Measurements from ENCODE around the gene TBX22. TPM values are rescaled to one million over a fixed set of nuclear protein-coding genes. Genes with fewer than 3 reads are reported as not detected.
A peak's percentile ranks its signal among the peaks of the same experiment; 100 is the strongest.

The TBX22 gene, protein sequence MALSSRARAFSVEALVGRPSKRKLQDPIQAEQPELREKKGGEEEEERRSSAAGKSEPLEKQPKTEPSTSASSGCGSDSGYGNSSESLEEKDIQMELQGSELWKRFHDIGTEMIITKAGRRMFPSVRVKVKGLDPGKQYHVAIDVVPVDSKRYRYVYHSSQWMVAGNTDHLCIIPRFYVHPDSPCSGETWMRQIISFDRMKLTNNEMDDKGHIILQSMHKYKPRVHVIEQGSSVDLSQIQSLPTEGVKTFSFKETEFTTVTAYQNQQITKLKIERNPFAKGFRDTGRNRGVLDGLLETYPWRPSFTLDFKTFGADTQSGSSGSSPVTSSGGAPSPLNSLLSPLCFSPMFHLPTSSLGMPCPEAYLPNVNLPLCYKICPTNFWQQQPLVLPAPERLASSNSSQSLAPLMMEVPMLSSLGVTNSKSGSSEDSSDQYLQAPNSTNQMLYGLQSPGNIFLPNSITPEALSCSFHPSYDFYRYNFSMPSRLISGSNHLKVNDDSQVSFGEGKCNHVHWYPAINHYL
- total RNA-seq (2021; fragmentation: NEBNext Ultra II Directional; extraction: Animal tissue kit (Norgen Biotek cat#: 25700)) (0.33 and 0.63 TPM in 2 replicates), polyA plus RNA-seq (2011; rRNA removed) (0.35 and 0.68 TPM in 2 replicates), polyA minus RNA-seq (2011; rRNA and poly(A)+ RNA removed) (1.0 and 2.0 TPM in 2 replicates)
- polyA plus RNA-seq (2011; cell fraction: cytosol; rRNA removed) = 0.76 TPM
- polyA plus RNA-seq (2011; cell fraction: nucleus; rRNA removed) = 1.3 TPM
- polyA plus RNA-seq (2012, experiment 1 of 2) = 0.30 to 0.74 TPM (median 0.55 TPM) in 4 replicates
- polyA plus RNA-seq (2012, experiment 2 of 2) = not detected
- polyA plus RNA-seq (2013, experiment 1 of 2) = 0.34 TPM
- 0.48 TPM for polyA plus RNA-seq (2013, experiment 2 of 2)
- polyA minus RNA-seq (2011; cell fraction: cytosol; rRNA and poly(A)+ RNA removed) = not detected
- 1.4 TPM for polyA minus RNA-seq (2011; cell fraction: nucleus; rRNA and poly(A)+ RNA removed)
- long read RNA-seq, experiment 1, partial matches to known transcripts = 0 of 1 reads
- long read RNA-seq, experiment 1, other reads (novel, unspliced or antisense) = 1 of 1 reads
- long read RNA-seq, experiment 2, partial matches to known transcripts = 0 of 1 reads
- long read RNA-seq, experiment 2, other reads (novel, unspliced or antisense) = 1 of 1 reads

- Histone ChIP-seq H3K18ac (ENCODE audit: extremely low read depth, low read length) (no peak within 1 kb of the TSS), H2BK20ac (ENCODE audit: low read length) (no peak within 1 kb of the TSS), H3K9ac (replicated peaks in 1 of 4; ENCODE audit: extremely low read depth in 1 of 4, low read depth in 3 of 4, low read length in 3 of 4) (no peak within 1 kb of the TSS), H2BK120ac (replicated peaks; ENCODE audit: low read depth, low read length) (no peak within 1 kb of the TSS), H4K91ac (replicated peaks; ENCODE audit: insufficient read length, low read length) (no peak within 1 kb of the TSS), H3K9me3 (ENCODE audit: insufficient read depth in 2 of 2, low read depth in 1 of 2, low read length in 1 of 2) (no peaks in the 10 kb centered on the region), H2BK15ac (ENCODE audit: low read length) (no peak within 1 kb of the TSS), H3K14ac (ENCODE audit: insufficient read length) (no peak within 1 kb of the TSS), H3K79me2 (ENCODE audit: control insufficient read depth in 1 of 2, insufficient read depth in 2 of 2, low read length in 2 of 2) (no peaks in the 10 kb centered on the region), H3K4me2 (ENCODE audit: insufficient read depth in 1 of 2, low read depth in 2 of 2, low read length in 2 of 2) (no peak within 1 kb of the TSS), H3K36me3 (ENCODE audit: control insufficient read depth in 2 of 4, insufficient read depth in 4 of 4, low read length in 3 of 4) (no peaks in the 10 kb centered on the region), H4K5ac (ENCODE audit: insufficient read length, low read depth, low read length) (no peak within 1 kb of the TSS), H2BK5ac (ENCODE audit: low read depth, low read length) (no peak within 1 kb of the TSS), H3K23me2 (ENCODE audit: low read depth, low read length) (no peaks in the 10 kb centered on the region), H3K23ac (ENCODE audit: insufficient read length) (no peak within 1 kb of the TSS), H4K8ac (ENCODE audit: extremely low read depth, insufficient read depth, low read length) (no peak within 1 kb of the TSS), H3K79me1 (ENCODE audit: low read depth, low read length) (no peaks in the 10 kb centered on the region), H4K20me1 (replicated peaks in 1 of 2; ENCODE audit: control insufficient read depth in 1 of 2, insufficient read depth in 2 of 2, low read length in 2 of 2) (no peaks in the 10 kb centered on the region), H3K4me1 (replicated peaks in 1 of 4; ENCODE audit: control insufficient read depth in 3 of 4, insufficient read depth in 4 of 4, low read length in 3 of 4) (peaks cover 0 to 9% (median under 1%) of the 10 kb centered on the region in 4 experiments; a peak in 3 of 7 replicates), H3K4me3 (ENCODE audit: extremely low read depth in 1 of 4, insufficient read depth in 2 of 4, low read depth in 3 of 4, low read length in 4 of 4) (no peak within 1 kb of the TSS), H3K27me3 (replicated peaks in 1 of 4; ENCODE audit: control insufficient read depth in 3 of 4, extremely low read depth in 1 of 4, insufficient read depth in 3 of 4, low read length in 3 of 4) (no peaks in the 10 kb centered on the region), H3K27ac (ENCODE audit: low read depth, low read length) (no peak within 1 kb of the TSS), H2BK12ac (ENCODE audit: low read depth, low read length) (no peak within 1 kb of the TSS), H3K4ac (replicated peaks; ENCODE audit: insufficient read length, low read depth, low read length) (no peak within 1 kb of the TSS), H2AFZ (ENCODE audit: low read length) (no peak within 1 kb of the TSS), H3K56ac (replicated peaks; ENCODE audit: insufficient read length, low read depth, low read length) (no peak within 1 kb of the TSS), H2AK5ac (ENCODE audit: low read depth, low read length) (no peak within 1 kb of the TSS)
- ChIA-PET POLR2A (ENCODE audit: partially characterized antibody) (no interaction called here), CTCF (ENCODE audit: partially characterized antibody) (no interaction called here)
- FAIRE-seq (peak; percentile 39), DNase-seq (ENCODE audit: low read depth in 1 of 2, low spot score in 2 of 2) (no peak)
- WGBS, 2 experiments (ENCODE audit: extremely low coverage in 1 of 2, insufficient coverage in 1 of 2, insufficient read length in 1 of 2, insufficient replicate concordance in 2 of 2, low coverage in 1 of 2, low lambda C conversion rate in 2 of 2, missing lambda C conversion rate in 1 of 2) = 64% methylated on average over 5 of the region's 5 CpGs; no CpG with 5 or more reads in 1 of the 2 experiments
- no peak for TF ChIP-seq YY1 (IDR thresholded peaks at IDR 0.05; ENCODE audit: low read depth, low read length)
- no peak for TF ChIP-seq POLR2AphosphoS5 (IDR thresholded peaks at IDR 0.05; ENCODE audit: low read depth, low read length)
- TF ChIP-seq TAF1 (IDR thresholded peaks at IDR 0.05; ENCODE audit: low read depth, low read length) = no peak
- TF ChIP-seq USF2 (IDR thresholded peaks at IDR 0.05; ENCODE audit: low read length) = no peak
- TF ChIP-seq RAD21 (IDR thresholded peaks at IDR 0.05 in 1 of 2, conservative IDR thresholded peaks at IDR 0.05 in 1 of 2; ENCODE audit: low read depth in 2 of 2, low read length in 2 of 2) = no peak
- TF ChIP-seq BACH1 (IDR thresholded peaks at IDR 0.05; ENCODE audit: low read length) = no peak
Observed at GRCh38 chrX:80014141-80014940, at the start of gene TBX22. TSS of gene TBX22 (plus strand) at chrX:80014753. CDS start at chrX:80022270, 7,517 bp downstream.

Data from H1 (cell line).